MM.1S (cell line): ENCODE data around the gene ARHGAP26.

Experiments used
- CTCF ChIP-seq: fragments of 300-600 bp; sonication (generic); IDR thresholded peaks from 2 replicates; pipeline ENCODE4 v1.5.1; 2016; ENCODE audit warnings: antibody characterized with exemption, low read length, mixed read lengths
- EZH2 ChIP-seq: fragments of 300-600 bp; sonication (generic); optimal IDR thresholded peaks from 2 replicates; pipeline ENCODE3; 2017; ENCODE audit warnings: low read depth, mild to moderate bottlenecking, antibody characterized with exemption, low read length, mixed read lengths
- EZH2phosphoT487 ChIP-seq: fragments of 300-600 bp; sonication (generic); IDR thresholded peaks from 2 replicates; pipeline ENCODE4 v1.6.1; 2018; ENCODE audit warnings: antibody characterized with exemption, low read length

- TF ChIP-seq CTCF (no peak), EZH2 (no peak), EZH2phosphoT487 (no peak)
These were observed 174.0 kb downstream of the ARHGAP26 start for GRCh38 chr5:142944140-142944539.
